ENCODE results near the gene SPTB. TPM values are rescaled to one million over a fixed set of nuclear protein-coding genes. Genes with fewer than 3 reads are reported as not detected.

Gene SPTB
- total and polyA plus RNA-seq, 8 donors = under 0.01 to 3.5 (median 0.55) TPM; not detected in 2

- WGBS, 5 donors = 68 to 76% (median 74%) methylated on average over 5 to 7 of the region's 7 CpGs
- H3K9me3 ChIP-seq = no peaks in the 10 kb centered on the region
- TF ChIP-seq, protein P1, sequence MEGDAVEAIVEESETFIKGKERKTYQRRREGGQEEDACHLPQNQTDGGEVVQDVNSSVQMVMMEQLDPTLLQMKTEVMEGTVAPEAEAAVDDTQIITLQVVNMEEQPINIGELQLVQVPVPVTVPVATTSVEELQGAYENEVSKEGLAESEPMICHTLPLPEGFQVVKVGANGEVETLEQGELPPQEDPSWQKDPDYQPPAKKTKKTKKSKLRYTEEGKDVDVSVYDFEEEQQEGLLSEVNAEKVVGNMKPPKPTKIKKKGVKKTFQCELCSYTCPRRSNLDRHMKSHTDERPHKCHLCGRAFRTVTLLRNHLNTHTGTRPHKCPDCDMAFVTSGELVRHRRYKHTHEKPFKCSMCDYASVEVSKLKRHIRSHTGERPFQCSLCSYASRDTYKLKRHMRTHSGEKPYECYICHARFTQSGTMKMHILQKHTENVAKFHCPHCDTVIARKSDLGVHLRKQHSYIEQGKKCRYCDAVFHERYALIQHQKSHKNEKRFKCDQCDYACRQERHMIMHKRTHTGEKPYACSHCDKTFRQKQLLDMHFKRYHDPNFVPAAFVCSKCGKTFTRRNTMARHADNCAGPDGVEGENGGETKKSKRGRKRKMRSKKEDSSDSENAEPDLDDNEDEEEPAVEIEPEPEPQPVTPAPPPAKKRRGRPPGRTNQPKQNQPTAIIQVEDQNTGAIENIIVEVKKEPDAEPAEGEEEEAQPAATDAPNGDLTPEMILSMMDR (IDR thresholded peaks at IDR 0.05) = no peak
- H3K27me3 ChIP-seq = no peaks in the 10 kb centered on the region
- no peak overlapping the region for H3K4me3 ChIP-seq
- peaks cover 84 to 98% (median 89%) of the 10 kb centered on the region in 4 donors for H3K4me1 ChIP-seq
- H3K27ac ChIP-seq = peak overlapping the region; percentile 52 to 87 (median 79)
- DNase-seq = no peak
- intact Hi-C loops (cut with DNase I; ENCODE audit: low total_unique reads) = no loop called here
- H3K36me3 ChIP-seq = no peaks in the 10 kb centered on the region
These were observed 160.1 kb downstream of the SPTB start for GRCh38 chr14:64719601-64720000.

DNA sequence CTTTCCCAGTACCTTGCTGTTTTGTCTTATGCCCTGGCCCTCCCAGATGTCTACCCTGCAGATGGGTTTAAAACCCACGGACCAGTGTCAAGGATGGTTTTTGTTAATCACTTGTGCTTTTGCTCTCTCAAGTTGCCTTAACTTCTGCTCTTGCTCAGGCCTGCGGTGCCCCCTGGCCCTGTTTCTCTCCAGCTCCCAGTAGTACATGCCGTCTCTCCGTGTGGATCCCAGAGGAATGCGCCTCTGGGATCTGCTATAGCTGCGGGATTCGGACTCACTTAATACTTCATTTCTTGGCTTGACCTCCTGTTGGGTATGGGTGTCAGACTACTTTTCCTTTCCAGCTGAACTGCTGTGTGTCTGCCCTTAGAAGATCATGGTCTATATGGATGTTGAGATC, 160.9 kb downstream of the SPTB start:
- Histone ChIP-seq H3K9me3 (peaks cover 0 to 6% (median 0%) of the 10 kb centered on the region in 4 donors), H3K4me1 (peaks cover 78 to 93% (median 83%) of the 10 kb centered on the region in 4 donors), H3K4me3 (no peak overlapping the region), H3K36me3 (no peaks in the 10 kb centered on the region), H3K27me3 (no peaks in the 10 kb centered on the region), H3K27ac (peak overlapping the region in 4 of 5 donors; percentile 78 to 87 (median 80))
- 75 to 96% (median 90%) methylated on average over 7 of the region's 7 CpGs for WGBS, 5 donors
- TF ChIP-seq, protein P1 (IDR thresholded peaks at IDR 0.05) = no peak
- TF ChIP-seq POLR2A (IDR thresholded peaks at IDR 0.05) (no peak), EP300 (IDR thresholded peaks at IDR 0.05) (peak; percentile 52), POLR2AphosphoS5 (IDR thresholded peaks at IDR 0.05) (peak in 1 of 3 donors; percentile 41)
- DNase-seq = no peak
- intact Hi-C loops (cut with DNase I; ENCODE audit: low total_unique reads) = no loop called here

- Histone ChIP-seq H3K36me3 (no peaks in the 10 kb centered on the region), H3K4me1 (peaks cover 70 to 84% (median 76%) of the 10 kb centered on the region in 4 donors), H3K4me3 (no peak overlapping the region), H3K9me3 (peaks cover 0 to 9% (median 0%) of the 10 kb centered on the region in 4 donors), H3K27me3 (no peaks in the 10 kb centered on the region), H3K27ac (peak overlapping the region; percentile 14 to 87 (median 79))
- 15 to 35% (median 25%) methylated on average over 6 of the region's 6 CpGs for WGBS, 5 donors
- no peak for TF ChIP-seq POLR2AphosphoS5 (IDR thresholded peaks at IDR 0.05)
- TF ChIP-seq, protein P1 (IDR thresholded peaks at IDR 0.05) = no peak
- no peak for TF ChIP-seq POLR2A (IDR thresholded peaks at IDR 0.05)
- no peak for TF ChIP-seq EP300 (IDR thresholded peaks at IDR 0.05)
- intact Hi-C loops (cut with DNase I; ENCODE audit: low total_unique reads) = no loop called here
- peak in 1 of 2 donors; percentile 73 for DNase-seq
These were observed 161.8 kb downstream of the SPTB start for GRCh38 chr14:64717870-64718269.

GRCh38 chr14:64715628-64716412, 163.9 kb downstream of the SPTB start:
- intact Hi-C loops (cut with DNase I; ENCODE audit: low total_unique reads) = no loop called here
- DNase-seq = peak; percentile 53 to 79
- Histone ChIP-seq H3K36me3 (no peaks in the 10 kb centered on the region), H3K27ac (peak overlapping the region; percentile 31 to 87 (median 79)), H3K9me3 (peaks cover 0 to 9% (median 0%) of the 10 kb centered on the region in 4 donors), H3K4me3 (peak overlapping the region; percentile 39 to 46 (median 42)), H3K27me3 (no peaks in the 10 kb centered on the region), H3K4me1 (peaks cover 51 to 72% (median 61%) of the 10 kb centered on the region in 4 donors)
- WGBS, 5 donors = 15 to 36% (median 27%) methylated on average over 19 to 22 of the region's 22 CpGs
- TF ChIP-seq EP300 (IDR thresholded peaks at IDR 0.05) (no peak), POLR2A (IDR thresholded peaks at IDR 0.05) (no peak), POLR2AphosphoS5 (IDR thresholded peaks at IDR 0.05) (no peak)
- TF ChIP-seq, protein P1 (IDR thresholded peaks at IDR 0.05) = no peak
